Thymus (tissue), 11 donors: ENCODE data around the gene PCCA. TPM values are rescaled to one million over a fixed set of nuclear protein-coding genes. Genes with fewer than 3 reads are reported as not detected.

Experiments
- DNase-seq, 9 donors: peaks; one replicate each; pipeline ENCODE4 v3.0.0-alpha.2; 2013; ENCODE audit warnings: low spot score in 9 of 9, low read depth in 6 of 9, missing footprints in 1 of 9
- H3K27ac ChIP-seq, 2 donors: one replicate each; pipeline ENCODE4 v1.5.1; 2013; ENCODE audit warnings: control low read depth in 1 of 2, low read depth in 1 of 2, low read length in 1 of 2, mild to moderate bottlenecking in 1 of 2, moderate library complexity in 1 of 2
- H3K27me3 ChIP-seq, 2 donors: one replicate each; pipeline ENCODE4 v1.5.1; 2013; ENCODE audit warnings: low read length in 1 of 2; ENCODE audit not compliant: control insufficient read depth in 2 of 2, insufficient read depth in 1 of 2
- H3K36me3 ChIP-seq, 2 donors: one replicate each; pipeline ENCODE4 v1.5.1; 2013; ENCODE audit warnings: low read length in 1 of 2, mild to moderate bottlenecking in 1 of 2, moderate library complexity in 1 of 2; ENCODE audit not compliant: control insufficient read depth in 2 of 2, insufficient read depth in 2 of 2
- H3K4me1 ChIP-seq, 2 donors: one replicate each; pipeline ENCODE4 v1.5.1; 2013; ENCODE audit warnings: low read length in 2 of 2; ENCODE audit not compliant: control insufficient read depth in 2 of 2, insufficient read depth in 2 of 2
- H3K4me3 ChIP-seq, 2 donors: one replicate each; pipeline ENCODE4 v1.5.1; 2013; ENCODE audit warnings: low read length in 2 of 2, control low read depth in 1 of 2, mild to moderate bottlenecking in 1 of 2
- H3K9me3 ChIP-seq, 2 donors: one replicate each; pipeline ENCODE4 v1.5.1; 2013; ENCODE audit warnings: low read length in 1 of 2, mild to moderate bottlenecking in 1 of 2; ENCODE audit not compliant: control insufficient read depth in 2 of 2, insufficient read depth in 1 of 2
- WGBS: extraction: QIAGEN DNeasy Blood & Tissue Kit; methylation state at CpG from one replicate; pipeline ENCODE4 v1.1.7; 2013; 5-methylcytosine and 5-hydroxymethylcytosine counted together
- polyA plus RNA-seq: library from polyadenylated mRNA; stranded (reverse); fragments of 200-250 nt; gene quantifications from one replicate; pipeline ENCODE4 v1.2.3, GENCODE V29; 2013
- total RNA-seq: library from RNA; stranded (reverse); fragments of 120-200 nt; gene quantifications from one replicate; pipeline ENCODE4 v1.2.4, GENCODE V29; 2013
- donor health status: healthy.

PCCA gene
- total and polyA plus RNA-seq, 2 donors, result 17.9 to 18.2 TPM

DNA sequence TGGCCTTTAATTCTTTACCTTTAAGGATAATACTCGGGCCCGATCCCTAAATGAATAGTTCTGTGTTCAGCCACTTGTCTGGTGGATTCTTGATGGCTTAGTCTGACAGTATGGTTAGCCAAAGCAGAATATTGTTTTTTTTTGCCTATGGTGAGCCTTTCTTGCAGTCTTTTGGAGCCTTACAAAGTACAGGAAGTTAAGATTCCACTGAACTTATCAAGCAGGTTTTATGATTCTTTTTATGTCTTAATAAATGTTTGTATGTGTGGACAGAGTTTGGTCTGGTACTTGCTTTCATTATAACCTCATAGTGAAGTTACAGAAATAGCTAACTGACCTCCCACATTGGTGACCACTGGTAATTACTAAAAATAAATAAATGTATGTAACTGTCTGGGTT lies 17.1 kb downstream of the PCCA start:
- H3K27me3 ChIP-seq, result no peaks in the 10 kb centered on the region
- no peak for DNase-seq
- H3K4me3 ChIP-seq, result no peak overlapping the region
- H3K36me3 ChIP-seq, result no peaks in the 10 kb centered on the region
- H3K9me3 ChIP-seq, result no peaks in the 10 kb centered on the region
- 96% methylated on average over 2 of the region's 2 CpGs for WGBS
- H3K27ac ChIP-seq, result no peak overlapping the region
- no peaks in the 10 kb centered on the region for H3K4me1 ChIP-seq

DNA sequence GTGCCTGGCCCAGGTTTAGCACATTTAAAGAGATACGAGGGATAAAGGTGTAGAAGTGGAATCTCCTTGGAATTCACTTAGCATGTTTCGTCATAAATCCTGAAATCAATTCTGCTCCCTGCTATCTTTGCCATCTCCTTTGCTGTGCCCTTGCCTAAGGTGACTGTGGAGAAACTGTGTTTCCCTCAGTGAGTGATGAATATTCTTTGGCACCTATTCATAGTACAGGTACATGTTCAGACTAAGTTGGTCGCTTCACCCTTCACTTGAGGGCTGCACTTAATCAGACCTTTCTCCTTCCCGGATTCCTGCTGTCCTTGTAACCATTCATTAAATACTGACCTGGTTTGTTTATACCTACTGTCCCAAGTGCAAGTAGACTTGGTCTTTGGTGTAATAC lies 17.8 kb downstream of the PCCA start:
- Histone ChIP-seq H3K27ac (no peak overlapping the region), H3K4me3 (no peak overlapping the region), H3K36me3 (no peaks in the 10 kb centered on the region), H3K9me3 (no peaks in the 10 kb centered on the region), H3K4me1 (no peaks in the 10 kb centered on the region), H3K27me3 (no peaks in the 10 kb centered on the region)
- no peak for DNase-seq
- WGBS, result 96% methylated on average over 4 of the region's 4 CpGs

DNA sequence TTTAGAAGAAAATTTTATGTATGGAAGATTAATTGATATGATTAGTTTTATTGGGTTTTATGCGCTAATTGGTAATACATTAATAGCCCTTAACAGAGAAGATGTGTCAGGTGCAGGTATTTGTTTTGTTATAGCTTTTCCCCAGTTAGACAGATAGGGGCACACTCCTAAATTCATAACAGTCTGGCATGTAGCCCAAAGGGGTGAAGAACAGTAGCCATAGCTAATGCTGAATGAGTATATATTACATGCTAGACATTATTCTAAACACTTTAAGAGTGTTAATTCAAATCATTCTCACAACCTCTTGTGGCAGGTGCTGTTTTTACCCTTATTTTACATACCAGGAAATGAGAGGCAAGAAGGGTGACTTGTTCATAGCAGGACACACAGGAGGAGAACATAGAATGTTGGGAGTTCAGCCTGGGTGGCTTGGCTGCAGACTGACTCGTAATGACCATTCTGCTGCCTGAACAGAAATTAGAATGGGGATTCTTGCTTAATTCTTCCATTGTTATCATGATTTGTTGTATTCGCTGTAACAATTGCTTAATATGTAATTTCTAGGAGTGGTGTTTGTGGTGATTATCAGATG lies 20.1 kb downstream of the PCCA start:
- no peak overlapping the region for H3K27ac ChIP-seq
- no peak for DNase-seq

DNA sequence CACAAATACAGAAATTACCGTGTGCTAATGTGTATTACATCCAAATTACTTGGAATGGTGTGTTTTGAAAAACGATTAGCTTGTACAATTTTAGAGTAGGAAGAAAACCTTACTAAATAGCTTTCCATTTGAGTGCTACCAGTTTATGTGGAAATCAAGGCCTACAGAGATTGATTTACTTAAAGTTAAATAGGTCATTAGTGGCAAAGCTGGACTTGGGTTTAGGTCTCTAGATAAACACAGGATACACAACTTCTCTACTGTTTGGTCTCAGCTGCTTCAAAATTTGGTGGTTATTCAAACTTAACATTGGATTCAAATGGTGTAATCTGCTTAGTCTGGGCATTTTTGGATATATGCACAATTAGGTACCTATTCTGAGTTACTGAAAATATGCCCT lies 21.4 kb downstream of the PCCA start:
- no peaks in the 10 kb centered on the region for H3K36me3 ChIP-seq
- no peak for DNase-seq
- no peak overlapping the region for H3K27ac ChIP-seq
- WGBS, result 99% methylated on average over 2 of the region's 2 CpGs
- H3K4me3 ChIP-seq, result no peak overlapping the region
- H3K4me1 ChIP-seq, result no peaks in the 10 kb centered on the region
- no peaks in the 10 kb centered on the region for H3K9me3 ChIP-seq
- no peaks in the 10 kb centered on the region for H3K27me3 ChIP-seq

More for the DNA sequence above, 20.1 kb downstream of the PCCA start:
- Histone ChIP-seq H3K4me3 (no peak overlapping the region), H3K27me3 (no peaks in the 10 kb centered on the region), H3K36me3 (no peaks in the 10 kb centered on the region), H3K4me1 (no peaks in the 10 kb centered on the region), H3K9me3 (no peaks in the 10 kb centered on the region)
- 98% methylated on average over 3 of the region's 3 CpGs for WGBS

DNA sequence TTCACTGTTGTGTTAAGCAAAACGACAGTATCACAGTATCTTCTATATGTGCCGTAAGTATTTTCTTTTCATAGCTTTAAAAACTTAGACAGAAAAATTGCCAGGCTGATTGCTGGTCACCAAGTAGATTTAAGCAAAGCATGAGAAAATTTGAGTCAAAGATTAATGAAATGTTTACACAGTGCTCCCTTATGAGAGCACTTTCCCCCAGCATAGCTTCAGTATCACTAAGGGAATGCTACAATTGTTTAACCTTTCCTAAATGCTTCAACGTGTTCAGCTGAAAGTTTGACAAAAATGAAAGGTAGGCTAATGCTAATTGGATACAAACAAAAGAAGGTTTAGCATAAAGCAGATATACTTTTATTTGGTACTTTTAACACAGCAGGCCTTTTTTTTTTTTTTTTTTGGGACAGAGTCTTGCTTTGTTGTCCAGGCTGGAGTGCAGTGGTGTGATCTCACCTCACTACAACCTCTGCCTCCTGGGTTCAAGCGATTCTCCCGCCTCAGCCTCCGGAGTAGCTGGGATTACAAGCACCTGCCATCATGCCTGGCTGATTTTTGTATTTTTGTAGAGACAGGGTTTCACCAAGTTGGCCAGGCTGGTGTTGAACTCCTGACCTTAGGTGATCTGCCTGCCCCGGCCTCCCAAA lies 23.4 kb downstream of the PCCA start:
- Histone ChIP-seq H3K36me3 (no peaks in the 10 kb centered on the region), H3K4me3 (no peak overlapping the region), H3K27ac (no peak overlapping the region), H3K9me3 (no peaks in the 10 kb centered on the region), H3K27me3 (no peaks in the 10 kb centered on the region), H3K4me1 (no peaks in the 10 kb centered on the region)
- 97% methylated on average over 7 of the region's 7 CpGs for WGBS
- DNase-seq, result no peak

DNA sequence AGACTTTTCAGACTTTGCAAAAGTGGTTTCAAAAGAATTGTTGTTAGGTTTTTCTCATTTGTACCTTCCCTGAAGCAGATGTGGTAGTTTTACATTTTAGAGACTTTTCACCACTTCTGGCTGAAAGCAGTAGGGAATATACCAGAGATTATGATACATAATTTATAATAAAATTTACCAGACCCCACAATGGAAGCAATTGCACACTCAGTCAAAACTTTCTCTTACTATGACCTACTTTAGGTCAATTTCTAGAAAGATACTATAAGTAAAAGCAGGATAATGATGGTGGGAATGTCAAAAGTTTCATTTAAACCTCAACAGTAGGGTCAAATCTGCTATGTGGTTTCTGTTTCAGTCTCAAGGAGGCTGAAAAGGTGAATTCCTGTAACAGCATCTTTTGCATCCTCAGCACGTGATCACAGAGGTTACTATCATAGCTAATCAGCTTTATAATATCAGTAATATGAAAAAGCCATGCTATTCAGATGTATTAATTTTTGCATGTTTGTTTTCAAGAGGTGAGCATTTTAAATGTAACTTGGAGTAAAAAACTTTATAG lies 26.9 kb downstream of the PCCA start:
- Histone ChIP-seq H3K4me1 (no peaks in the 10 kb centered on the region), H3K4me3 (no peak overlapping the region), H3K27ac (no peak overlapping the region), H3K9me3 (no peaks in the 10 kb centered on the region), H3K36me3 (no peaks in the 10 kb centered on the region), H3K27me3 (no peaks in the 10 kb centered on the region)
- WGBS, result 89% methylated on average over 1 of the region's 1 CpG
- DNase-seq, result no peak

DNA sequence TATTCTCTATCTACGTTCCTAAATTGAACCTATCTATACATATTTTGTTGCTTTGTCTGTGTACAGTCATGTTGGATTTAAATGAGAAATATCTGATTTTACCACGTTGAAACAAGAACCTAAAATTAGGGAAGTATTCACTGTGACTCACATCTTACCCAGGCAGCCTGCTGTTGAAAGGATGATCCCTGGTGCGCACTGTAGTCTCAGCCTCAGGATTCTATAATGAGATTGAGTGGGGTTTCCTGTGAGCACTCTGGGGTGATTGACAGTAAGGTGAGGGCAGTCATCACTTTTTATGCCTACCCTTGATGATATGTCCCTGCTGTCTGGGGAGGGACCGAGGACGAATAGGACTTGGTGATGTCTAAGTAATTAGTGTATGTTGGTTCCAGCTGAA lies 35.4 kb downstream of the PCCA start:
- Histone ChIP-seq H3K36me3 (no peaks in the 10 kb centered on the region), H3K9me3 (peaks cover 0 to 3% of the 10 kb centered on the region in 2 donors), H3K27me3 (no peaks in the 10 kb centered on the region), H3K4me3 (no peak overlapping the region), H3K27ac (no peak overlapping the region), H3K4me1 (no peaks in the 10 kb centered on the region)
- 81% methylated on average over 5 of the region's 5 CpGs for WGBS
- no peak for DNase-seq

DNA sequence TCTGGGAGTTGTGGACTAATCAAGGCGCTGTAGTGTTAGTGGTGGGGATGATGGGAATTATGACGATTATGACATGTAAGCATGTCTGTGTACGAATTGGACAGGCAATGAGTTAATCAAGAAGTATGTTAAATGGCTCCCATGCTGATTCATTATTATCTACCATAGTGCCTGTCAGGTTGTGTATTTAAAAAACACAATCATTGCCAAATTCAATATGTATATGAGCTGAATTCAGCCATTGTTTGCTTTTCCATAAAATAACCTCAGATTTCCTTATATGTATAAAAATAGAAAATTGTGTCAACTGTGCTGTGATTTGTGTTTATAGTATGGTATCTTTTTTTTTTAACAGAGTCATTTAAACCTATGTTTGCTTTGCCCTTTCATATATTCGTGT lies 37.1 kb downstream of the PCCA start:
- Histone ChIP-seq H3K27ac (no peak overlapping the region), H3K27me3 (no peaks in the 10 kb centered on the region), H3K9me3 (peaks cover 0 to 3% of the 10 kb centered on the region in 2 donors), H3K36me3 (no peaks in the 10 kb centered on the region), H3K4me1 (peaks cover 0 to 5% of the 10 kb centered on the region in 2 donors), H3K4me3 (no peak overlapping the region)
- no peak for DNase-seq
- 96% methylated on average over 4 of the region's 4 CpGs for WGBS

DNA sequence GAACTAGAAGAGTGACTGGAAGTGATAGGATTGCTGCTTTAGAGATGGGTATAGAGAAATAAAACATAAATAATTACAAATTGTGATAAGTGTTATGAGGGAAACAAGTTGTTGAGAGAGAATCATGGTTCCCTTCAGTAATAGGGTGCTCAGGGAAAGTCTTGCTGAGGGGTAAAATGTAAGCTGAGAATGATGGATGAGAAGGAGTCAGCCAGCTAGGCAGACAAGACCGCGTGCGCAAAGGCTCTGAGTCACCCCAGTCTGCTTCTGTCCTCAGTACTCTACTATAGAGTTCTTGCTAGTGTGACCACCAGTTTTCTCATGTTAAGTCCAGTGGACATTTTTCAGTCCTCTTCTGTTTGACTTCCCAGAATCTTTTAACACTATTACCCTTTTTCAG lies 39.5 kb downstream of the PCCA start:
- H3K4me1 ChIP-seq, result peaks cover 0 to 5% of the 10 kb centered on the region in 2 donors
- WGBS, result 100% methylated on average over 3 of the region's 3 CpGs
- H3K27me3 ChIP-seq, result no peaks in the 10 kb centered on the region
- H3K36me3 ChIP-seq, result no peaks in the 10 kb centered on the region
- no peak overlapping the region for H3K27ac ChIP-seq
- H3K4me3 ChIP-seq, result no peak overlapping the region
- no peak for DNase-seq
- H3K9me3 ChIP-seq, result no peaks in the 10 kb centered on the region
